Measurements from ENCODE around the gene BTF3. TPM values are rescaled to one million over a fixed set of nuclear protein-coding genes. Genes with fewer than 3 reads are reported as not detected.
A peak's percentile ranks its signal among the peaks of the same experiment; 100 is the strongest.
"Not testable (repeated sequence)": the region's sequence is repeated elsewhere in the genome, so short reads cannot be mapped to it uniquely, and the experiment has no call there.

BTF3 gene
- total RNA-seq, 1 donor from 2014 or later: 364 TPM

- DNase-seq (no peak), ATAC-seq (ENCODE audit: poor library complexity) (no peak)
- intact Hi-C loops (cut with DNase I): no loop called here
Measured at GRCh38 chr5:73507062-73507461, 8.8 kb downstream of the BTF3 start.

- ATAC-seq (ENCODE audit: poor library complexity); DNase-seq; intact Hi-C loops (cut with DNase I): not testable (repeated sequence)
Measured at GRCh38 chr5:73508521-73508920, 10.3 kb downstream of the BTF3 start.

- no peak for DNase-seq
- intact Hi-C loops (cut with DNase I): no loop called here
- no peak for ATAC-seq (ENCODE audit: poor library complexity)
Measured at GRCh38 chr5:73513996-73514395, 15.8 kb downstream of the BTF3 start.

- intact Hi-C loops (cut with DNase I): no loop called here
- DNase-seq (no peak), ATAC-seq (ENCODE audit: poor library complexity) (no peak)
Measured at GRCh38 chr5:73514418-73514817, 16.2 kb downstream of the BTF3 start.

- DNase-seq: no peak
- ATAC-seq (ENCODE audit: poor library complexity): no peak
- intact Hi-C loops (cut with DNase I): no loop called here
Measured at GRCh38 chr5:73515232-73515631, 17.0 kb downstream of the BTF3 start.

GRCh38 chr5:73519531-73520283 is 21.5 kb downstream of the BTF3 start:
- DNase-seq (no peak), ATAC-seq (ENCODE audit: poor library complexity) (peak; percentile 94)
- intact Hi-C loops (cut with DNase I): no loop called here

- DNase-seq (no peak), ATAC-seq (ENCODE audit: poor library complexity) (no peak)
- intact Hi-C loops (cut with DNase I): no loop called here
Measured at GRCh38 chr5:73522989-73523388, 24.7 kb downstream of the BTF3 start.

GRCh38 chr5:73523861-73524260 is 25.6 kb downstream of the BTF3 start:
- intact Hi-C loops (cut with DNase I): no loop called here
- no peak for DNase-seq
- ATAC-seq (ENCODE audit: poor library complexity): no peak

GRCh38 chr5:73525606-73526203 is 27.5 kb downstream of the BTF3 start:
- DNase-seq (no peak), ATAC-seq (ENCODE audit: poor library complexity) (no peak)
- intact Hi-C loops (cut with DNase I): no loop called here

- intact Hi-C loops (cut with DNase I): no loop called here
- no peak for DNase-seq
- no peak for ATAC-seq (ENCODE audit: poor library complexity)
Measured at GRCh38 chr5:73528248-73528647, 30.0 kb downstream of the BTF3 start.

- intact Hi-C loops (cut with DNase I): no loop called here
- DNase-seq: no peak
Measured at GRCh38 chr5:73529081-73529480, 30.8 kb downstream of the BTF3 start.

GRCh38 chr5:73531356-73531755 is 33.1 kb downstream of the BTF3 start:
- ATAC-seq (ENCODE audit: poor library complexity): no peak
- intact Hi-C loops (cut with DNase I): no loop called here
- DNase-seq: no peak

More at GRCh38 chr5:73529081-73529480, 30.8 kb downstream of the BTF3 start:
- no peak for ATAC-seq (ENCODE audit: poor library complexity)

- intact Hi-C loops (cut with DNase I): no loop called here
- DNase-seq: no peak
- ATAC-seq (ENCODE audit: poor library complexity): no peak
Measured at GRCh38 chr5:73532195-73532594, 34.0 kb downstream of the BTF3 start.

- no peak for ATAC-seq (ENCODE audit: poor library complexity)
- intact Hi-C loops (cut with DNase I): no loop called here
Measured at GRCh38 chr5:73534011-73534644, 35.9 kb downstream of the BTF3 start.

GRCh38 chr5:73534971-73535370 is 36.7 kb downstream of the BTF3 start:
- DNase-seq (no peak), ATAC-seq (ENCODE audit: poor library complexity) (no peak)
- intact Hi-C loops (cut with DNase I): no loop called here

More at GRCh38 chr5:73534011-73534644, 35.9 kb downstream of the BTF3 start:
- DNase-seq: no peak

- intact Hi-C loops (cut with DNase I): no loop called here
- DNase-seq (no peak), ATAC-seq (ENCODE audit: poor library complexity) (no peak)
Measured at GRCh38 chr5:73539730-73540129, 41.5 kb downstream of the BTF3 start.

- no peak for DNase-seq
- no peak for ATAC-seq (ENCODE audit: poor library complexity)
- intact Hi-C loops (cut with DNase I): no loop called here
Measured at GRCh38 chr5:73540192-73540591, 42.0 kb downstream of the BTF3 start.

GRCh38 chr5:73542020-73542419 is 43.8 kb downstream of the BTF3 start:
- ATAC-seq (ENCODE audit: poor library complexity): no peak
- intact Hi-C loops (cut with DNase I): no loop called here
- no peak for DNase-seq

- ATAC-seq (ENCODE audit: poor library complexity) (peak; percentile 82), DNase-seq (no peak)
- intact Hi-C loops (cut with DNase I): no loop called here
Measured at GRCh38 chr5:73544429-73545402, 46.5 kb downstream of the BTF3 start.
